UCSD-AML1 (cell line): ENCODE data around the gene PELI1.
"Not testable (repeated sequence)": the region's sequence is repeated elsewhere in the genome, so short reads cannot be mapped to it uniquely, and the experiment has no call there.

ENCODE experiments used
- DNase-seq: peaks from one replicate; lab custom pipeline; 2025; ENCODE audit not compliant: unreplicated experiment; lab: John Stamatoyannopoulos, UW

The PELI1 gene

GRCh38 chr2:64124168-64124567 is 20.1 kb downstream of the PELI1 start:
- no peak for DNase-seq

GRCh38 chr2:64123740-64124139 is 20.5 kb downstream of the PELI1 start:
- DNase-seq, result no peak

- no peak for DNase-seq
Measured at GRCh38 chr2:64122358-64122757, 21.9 kb downstream of the PELI1 start.

GRCh38 chr2:64120928-64121327 is 23.3 kb downstream of the PELI1 start:
- no peak for DNase-seq

GRCh38 chr2:64120008-64120407 is 24.2 kb downstream of the PELI1 start:
- DNase-seq, result no peak

- DNase-seq, result no peak
Measured at GRCh38 chr2:64119369-64119768, 24.9 kb downstream of the PELI1 start.

- no peak for DNase-seq
Measured at GRCh38 chr2:64115808-64116598, 28.2 kb downstream of the PELI1 start.

GRCh38 chr2:64114912-64115277 is 29.3 kb downstream of the PELI1 start:
- DNase-seq, result no peak

GRCh38 chr2:64114063-64114911 is 29.9 kb downstream of the PELI1 start:
- DNase-seq, result no peak

- DNase-seq, result no peak
Measured at GRCh38 chr2:64112016-64112415, 32.2 kb downstream of the PELI1 start.

- no peak for DNase-seq
Measured at GRCh38 chr2:64111426-64111825, 32.8 kb downstream of the PELI1 start.

GRCh38 chr2:64108666-64109241 is 35.5 kb downstream of the PELI1 start:
- DNase-seq, result no peak

GRCh38 chr2:64106481-64106880 is 37.7 kb downstream of the PELI1 start:
- DNase-seq, result no peak

GRCh38 chr2:64105670-64106461 is 38.4 kb downstream of the PELI1 start:
- peak; percentile 10 for DNase-seq

GRCh38 chr2:64104933-64105332 is 39.3 kb downstream of the PELI1 start:
- DNase-seq, result no peak

- DNase-seq, result not testable (repeated sequence)
Measured at GRCh38 chr2:64102736-64103135, 41.5 kb downstream of the PELI1 start.

- no peak for DNase-seq
Measured at GRCh38 chr2:64101141-64101591, 43.1 kb downstream of the PELI1 start.

- DNase-seq, result not testable (repeated sequence)
Measured at GRCh38 chr2:64100584-64100983, 43.6 kb downstream of the PELI1 start.

GRCh38 chr2:64094663-64095382 is 49.4 kb downstream of the PELI1 start:
- DNase-seq, result no peak

- no peak for DNase-seq
Measured at GRCh38 chr2:64093341-64093740, 50.9 kb downstream of the PELI1 start.
